Panc1 (cell line): ENCODE results near the gene CDC14B. TPM values are rescaled to one million over a fixed set of nuclear protein-coding genes. Genes with fewer than 3 reads are reported as not detected.
A peak's percentile ranks its signal among the peaks of the same experiment; 100 is the strongest.

Experiments used
- ATAC-seq: fragments of 200-7000 bp; cut with Tn5 transposase; 2 replicates; pipeline ENCODE4 v1.9.1; 2020; ENCODE audit warnings: mild to moderate bottlenecking, moderate library complexity
- BruUV-seq: library from RNA; stranded (reverse); fragments of 400-500 nt; replicated peaks from 2 replicates; lab custom pipeline; 2021; lab: Mats Ljungman, UMichigan
- CTCF ChIA-PET: fragments of 300-600 bp; sonication (Branson Sonifier 250); formaldehyde crosslinking; loops from one replicate; lab custom pipeline; 2022; ENCODE audit warnings: antibody characterized with exemption; lab: Charles Lee
- POLR2A ChIA-PET: fragments of 300-600 bp; sonication (Branson Sonifier 250); formaldehyde crosslinking; loops from one replicate; lab custom pipeline; 2022; ENCODE audit warnings: antibody characterized with exemption; lab: Charles Lee
- DNase-seq: peaks from one replicate; pipeline ENCODE4 v3.0.0-alpha.2; 2010; ENCODE audit warnings: low read depth, low spot score
- H3K27ac ChIP-seq: 2 replicates; pipeline ENCODE4 v1.5.1; 2011; ENCODE audit warnings: mild to moderate bottlenecking, low read length, inconsistent platforms
- H3K27me3 ChIP-seq: fragments of 200-500 bp; sonication (Bioruptor generic); 2 replicates; pipeline ENCODE4 v1.6.0; 2014; ENCODE audit warnings: low read length, inconsistent platforms; ENCODE audit not compliant: control insufficient read depth, insufficient read depth
- H3K36me3 ChIP-seq: fragments of 200-500 bp; sonication (Bioruptor generic); 2 replicates; pipeline ENCODE4 v1.5.1; 2014; ENCODE audit warnings: inconsistent platforms, mild to moderate bottlenecking, low read length, moderate library complexity; ENCODE audit not compliant: control insufficient read depth, insufficient read depth
- H3K4me1 ChIP-seq: 2 replicates; pipeline ENCODE4 v1.5.1; 2011; ENCODE audit warnings: inconsistent platforms, mild to moderate bottlenecking, low read length, moderate library complexity; ENCODE audit not compliant: control insufficient read depth, insufficient read depth
- H3K4me3 ChIP-seq, 2 experiments: 2 replicates each; pipeline ENCODE4 v1.5.1; 2011 to 2012; ENCODE audit warnings: low read depth in 2 of 2, low read length in 2 of 2, mild to moderate bottlenecking in 2 of 2, inconsistent platforms in 1 of 2, moderate library complexity in 1 of 2
- H3K9me3 ChIP-seq: fragments of 200-500 bp; sonication (Bioruptor generic); 2 replicates; pipeline ENCODE4 v1.5.1; 2014; ENCODE audit warnings: low read depth, mild to moderate bottlenecking, inconsistent platforms, low read length, moderate library complexity; ENCODE audit not compliant: control insufficient read depth, insufficient read depth
- CTCF ChIP-seq: fragments of 450-650 bp; IDR thresholded peaks from 2 replicates; pipeline ENCODE4 v1.5.1; 2017; ENCODE audit warnings: mild to moderate bottlenecking
- POLR2AphosphoS5 ChIP-seq: IDR thresholded peaks from 2 replicates; pipeline ENCODE4 v1.6.1; 2012; ENCODE audit warnings: mild to moderate bottlenecking, low read depth, low read length, moderate library complexity
- SIN3A ChIP-seq: IDR thresholded peaks from 2 replicates; pipeline ENCODE4 v1.6.1; 2012; ENCODE audit warnings: low read depth, mild to moderate bottlenecking, low read length, moderate library complexity, borderline replicate concordance; ENCODE audit not compliant: insufficient read depth
- TCF7L2 ChIP-seq: IDR thresholded peaks from 2 replicates; pipeline ENCODE4 v1.6.1; 2011; ENCODE audit warnings: mild to moderate bottlenecking, low read depth, low read length, inconsistent platforms
- in situ Hi-C: cut with HindIII; loops from 2 replicates; pipeline ENCODE4 v1.10.0; 2016; ENCODE audit warnings: low sequenced_read_pairs, low pct_unique_long_range_greater_than_20kb
- intact Hi-C: fragments of 100-400 bp; cut with micrococcal nuclease; formaldehyde crosslinking; loops from one replicate; pipeline ENCODE4 v1.10.0; 2022; ENCODE audit not compliant: unreplicated experiment
- total RNA-seq: library from RNA; stranded (reverse); gene quantifications from one replicate; pipeline ENCODE4 v1.2.1, GENCODE V29; 2021; ENCODE audit not compliant: unreplicated experiment
- TF ChIP-seq, protein P1 (sequence below), 2 experiments: IDR thresholded peaks; 2 replicates each; pipeline ENCODE4 v1.6.1; 2011 to 2012; ENCODE audit warnings: low read depth in 2 of 2, control low read depth in 1 of 2, low read length in 1 of 2, mild to moderate bottlenecking in 1 of 2, moderate library complexity in 1 of 2; ENCODE audit not compliant: insufficient read depth in 1 of 2

CDC14B gene
- total RNA-seq, 1 experiment from 2014 or later = 11.8 TPM

DNA sequence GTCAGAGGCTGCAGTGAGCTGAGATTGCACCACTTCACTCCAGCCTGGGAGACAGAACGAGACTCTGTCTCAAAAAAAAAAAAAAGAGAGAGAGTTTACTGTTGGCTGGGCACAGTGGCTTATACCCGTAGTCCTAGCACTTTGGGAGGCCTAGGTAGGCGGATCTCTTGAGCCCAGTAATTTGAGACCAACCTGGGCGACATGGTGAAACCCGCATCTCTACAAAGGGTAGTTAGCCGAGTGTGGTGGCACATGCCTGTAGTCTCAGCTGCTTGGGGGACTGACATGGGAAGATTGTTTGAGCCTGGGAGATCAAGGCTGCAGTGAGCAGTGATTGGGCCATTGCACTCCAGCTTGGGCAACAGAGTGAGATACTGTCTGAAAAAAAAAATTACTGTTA is 157.1 kb downstream of the CDC14B start:
- H3K27ac ChIP-seq = no peak overlapping the region
- no peaks in the 10 kb centered on the region for H3K4me1 ChIP-seq
- DNase-seq = no peak
- in situ Hi-C loops (no loop called here), intact Hi-C loops (no loop called here)
- ChIA-PET POLR2A (no interaction called here), CTCF (interaction anchor here (0.6 kb wide), 1 partner anchor 209 kb away, joined by 3 read pairs; no protein-coding TSS in a partner anchor)
- no TSS peak for BruUV-seq
- H3K27me3 ChIP-seq = no peaks in the 10 kb centered on the region
- no peak overlapping the region for H3K4me3 ChIP-seq
- no peaks in the 10 kb centered on the region for H3K9me3 ChIP-seq
- no peak for ATAC-seq
- peaks cover 2% of the 10 kb centered on the region for H3K36me3 ChIP-seq
- TF ChIP-seq, protein P1, sequence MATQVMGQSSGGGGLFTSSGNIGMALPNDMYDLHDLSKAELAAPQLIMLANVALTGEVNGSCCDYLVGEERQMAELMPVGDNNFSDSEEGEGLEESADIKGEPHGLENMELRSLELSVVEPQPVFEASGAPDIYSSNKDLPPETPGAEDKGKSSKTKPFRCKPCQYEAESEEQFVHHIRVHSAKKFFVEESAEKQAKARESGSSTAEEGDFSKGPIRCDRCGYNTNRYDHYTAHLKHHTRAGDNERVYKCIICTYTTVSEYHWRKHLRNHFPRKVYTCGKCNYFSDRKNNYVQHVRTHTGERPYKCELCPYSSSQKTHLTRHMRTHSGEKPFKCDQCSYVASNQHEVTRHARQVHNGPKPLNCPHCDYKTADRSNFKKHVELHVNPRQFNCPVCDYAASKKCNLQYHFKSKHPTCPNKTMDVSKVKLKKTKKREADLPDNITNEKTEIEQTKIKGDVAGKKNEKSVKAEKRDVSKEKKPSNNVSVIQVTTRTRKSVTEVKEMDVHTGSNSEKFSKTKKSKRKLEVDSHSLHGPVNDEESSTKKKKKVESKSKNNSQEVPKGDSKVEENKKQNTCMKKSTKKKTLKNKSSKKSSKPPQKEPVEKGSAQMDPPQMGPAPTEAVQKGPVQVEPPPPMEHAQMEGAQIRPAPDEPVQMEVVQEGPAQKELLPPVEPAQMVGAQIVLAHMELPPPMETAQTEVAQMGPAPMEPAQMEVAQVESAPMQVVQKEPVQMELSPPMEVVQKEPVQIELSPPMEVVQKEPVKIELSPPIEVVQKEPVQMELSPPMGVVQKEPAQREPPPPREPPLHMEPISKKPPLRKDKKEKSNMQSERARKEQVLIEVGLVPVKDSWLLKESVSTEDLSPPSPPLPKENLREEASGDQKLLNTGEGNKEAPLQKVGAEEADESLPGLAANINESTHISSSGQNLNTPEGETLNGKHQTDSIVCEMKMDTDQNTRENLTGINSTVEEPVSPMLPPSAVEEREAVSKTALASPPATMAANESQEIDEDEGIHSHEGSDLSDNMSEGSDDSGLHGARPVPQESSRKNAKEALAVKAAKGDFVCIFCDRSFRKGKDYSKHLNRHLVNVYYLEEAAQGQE (IDR thresholded peaks at IDR 0.05; ENCODE audit: insufficient read depth in 1 of 2, low read depth in 2 of 2, low read length in 1 of 2) = no peak
- TF ChIP-seq SIN3A (no peak), CTCF (no peak), TCF7L2 (no peak), POLR2AphosphoS5 (no peak)

GRCh38 chr9:96461336-96461735 is 158.3 kb downstream of the CDC14B start:
- Histone ChIP-seq H3K36me3 (peaks cover 2% of the 10 kb centered on the region), H3K4me3 (no peak overlapping the region), H3K9me3 (no peaks in the 10 kb centered on the region), H3K27me3 (no peaks in the 10 kb centered on the region), H3K4me1 (no peaks in the 10 kb centered on the region), H3K27ac (no peak overlapping the region)
- ChIA-PET POLR2A (no interaction called here), CTCF (no interaction called here)
- DNase-seq (no peak), ATAC-seq (no peak)
- intact Hi-C loops = no loop called here
- TF ChIP-seq, protein P1 (IDR thresholded peaks at IDR 0.05; ENCODE audit: insufficient read depth in 1 of 2, low read depth in 2 of 2, low read length in 1 of 2) = no peak
- TF ChIP-seq POLR2AphosphoS5 (no peak), TCF7L2 (no peak), SIN3A (no peak), CTCF (no peak)
- BruUV-seq = TSS peak; percentile 46
- in situ Hi-C loops = no loop called here
